OCI-LY3 (cell line): ENCODE data around the gene TNIP1.

ENCODE experiments used
- EZH2phosphoT487 ChIP-seq: fragments of 200-600 bp; shearing (Covaris generic); IDR thresholded peaks from 2 replicates; pipeline ENCODE4 v1.6.1; 2018; ENCODE audit warnings: antibody characterized with exemption, mixed run types, low read depth
- TF ChIP-seq, protein P1 (sequence below): fragments of 200-600, 300-600 bp; sonication (generic); IDR thresholded peaks from 2 replicates; pipeline ENCODE4 v1.5.1; 2014; ENCODE audit warnings: antibody characterized with exemption, low read length, low read depth

DNA sequence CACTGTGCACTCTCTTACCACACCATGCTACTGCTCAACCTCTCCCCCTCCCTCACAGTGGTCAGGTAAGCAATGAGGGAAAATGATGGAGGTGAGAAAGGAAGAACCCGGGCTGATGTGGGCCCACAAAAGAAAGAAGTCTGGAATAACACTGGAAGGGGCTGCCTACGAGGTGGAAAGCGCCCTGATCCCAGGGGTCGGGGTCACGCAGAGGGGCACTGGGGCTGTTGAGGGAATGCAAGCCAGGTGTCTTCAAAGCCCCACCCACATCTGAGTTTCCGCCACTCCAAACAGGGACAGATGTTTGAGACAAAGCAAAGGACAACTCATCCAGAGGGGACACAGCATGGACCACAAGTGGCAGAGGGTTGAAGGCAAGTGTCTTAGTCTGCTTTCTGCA, 4.2 kb downstream of the TNIP1 start:
- TF ChIP-seq, protein P1, sequence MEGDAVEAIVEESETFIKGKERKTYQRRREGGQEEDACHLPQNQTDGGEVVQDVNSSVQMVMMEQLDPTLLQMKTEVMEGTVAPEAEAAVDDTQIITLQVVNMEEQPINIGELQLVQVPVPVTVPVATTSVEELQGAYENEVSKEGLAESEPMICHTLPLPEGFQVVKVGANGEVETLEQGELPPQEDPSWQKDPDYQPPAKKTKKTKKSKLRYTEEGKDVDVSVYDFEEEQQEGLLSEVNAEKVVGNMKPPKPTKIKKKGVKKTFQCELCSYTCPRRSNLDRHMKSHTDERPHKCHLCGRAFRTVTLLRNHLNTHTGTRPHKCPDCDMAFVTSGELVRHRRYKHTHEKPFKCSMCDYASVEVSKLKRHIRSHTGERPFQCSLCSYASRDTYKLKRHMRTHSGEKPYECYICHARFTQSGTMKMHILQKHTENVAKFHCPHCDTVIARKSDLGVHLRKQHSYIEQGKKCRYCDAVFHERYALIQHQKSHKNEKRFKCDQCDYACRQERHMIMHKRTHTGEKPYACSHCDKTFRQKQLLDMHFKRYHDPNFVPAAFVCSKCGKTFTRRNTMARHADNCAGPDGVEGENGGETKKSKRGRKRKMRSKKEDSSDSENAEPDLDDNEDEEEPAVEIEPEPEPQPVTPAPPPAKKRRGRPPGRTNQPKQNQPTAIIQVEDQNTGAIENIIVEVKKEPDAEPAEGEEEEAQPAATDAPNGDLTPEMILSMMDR: no peak
- no peak for TF ChIP-seq EZH2phosphoT487
